OCI-LY3 (cell line): Measurements from ENCODE around the gene FOXO1.

ENCODE experiments used
- CTCF ChIP-seq: fragments of 200-600, 300-600 bp; sonication (generic); IDR thresholded peaks from 2 replicates; pipeline ENCODE4 v1.5.1; 2014; ENCODE audit warnings: antibody characterized with exemption, low read length, low read depth
- EZH2phosphoT487 ChIP-seq: fragments of 200-600 bp; shearing (Covaris generic); IDR thresholded peaks from 2 replicates; pipeline ENCODE4 v1.6.1; 2018; ENCODE audit warnings: antibody characterized with exemption, mixed run types, low read depth

GRCh38 chr13:40652588-40652940, 13.9 kb downstream of the FOXO1 start:
- TF ChIP-seq CTCF, result no peak
- no peak for TF ChIP-seq EZH2phosphoT487
